Measurements from ENCODE around the gene BANK1.

GRCh38 chr4:101970547-101971155 lies 180.1 kb downstream of the BANK1 start:
- TF ChIP-seq CTCF (IDR thresholded peaks at IDR 0.05) (no peak), ZFX (IDR thresholded peaks at IDR 0.05; ENCODE audit: borderline replicate concordance) (no peak)

Data from 22Rv1 (cell line).